MCF 10A (cell line): ENCODE measurements around the gene DPAGT1. TPM values are rescaled to one million over a fixed set of nuclear protein-coding genes. Genes with fewer than 3 reads are reported as not detected.

Experiments used
- BruUV-seq: library from RNA; stranded (reverse); fragments of 400-500 nt; replicated peaks from 2 replicates; lab custom pipeline; 2021; lab: Mats Ljungman, UMichigan
- CTCF ChIA-PET: fragments of 300-600 bp; sonication (Branson Sonifier 250); formaldehyde crosslinking; extraction: SDS; loops from one replicate; lab custom pipeline; 2021; ENCODE audit warnings: antibody characterized with exemption, inconsistent platforms; lab: Yijun Ruan, JAX
- POLR2A ChIA-PET: fragments of 300-600, 350-650 bp; sonication (Branson Sonifier 250); formaldehyde crosslinking; extraction: SDS; loops from one replicate; lab custom pipeline; 2020; ENCODE audit warnings: antibody characterized with exemption, inconsistent platforms; lab: Yijun Ruan, JAX
- DNase-seq: peaks from one replicate; pipeline ENCODE4 v3.0.0-alpha.2; 2018; ENCODE audit not compliant: unreplicated experiment
- H3K27ac Mint-ChIP-seq: one replicate; pipeline ENCODE4 v1.8.0; 2022; ENCODE audit warnings: mild to moderate bottlenecking, low read depth, mixed read lengths; ENCODE audit not compliant: unreplicated experiment
- H3K27me3 Mint-ChIP-seq: one replicate; pipeline ENCODE4 v1.8.0; 2022; ENCODE audit warnings: mixed read lengths; ENCODE audit not compliant: insufficient read depth, unreplicated experiment
- H3K36me3 Mint-ChIP-seq: one replicate; pipeline ENCODE4 v1.8.0; 2022; ENCODE audit warnings: mild to moderate bottlenecking, moderate library complexity, mixed read lengths; ENCODE audit not compliant: insufficient read depth, unreplicated experiment
- H3K4me1 Mint-ChIP-seq: one replicate; pipeline ENCODE4 v1.8.0; 2022; ENCODE audit warnings: mixed read lengths; ENCODE audit not compliant: insufficient read depth, unreplicated experiment
- H3K4me3 Mint-ChIP-seq: one replicate; pipeline ENCODE4 v1.8.0; 2022; ENCODE audit warnings: mild to moderate bottlenecking, moderate library complexity, mixed read lengths; ENCODE audit not compliant: unreplicated experiment
- H3K9me3 Mint-ChIP-seq: one replicate; pipeline ENCODE4 v1.8.0; 2022; ENCODE audit warnings: mixed read lengths; ENCODE audit not compliant: unreplicated experiment
- intact Hi-C: fragments of 100-400 bp; cut with micrococcal nuclease; formaldehyde crosslinking; loops from 2 replicates; pipeline ENCODE4 v1.14.1; 2022
- total RNA-seq: library from RNA; stranded (reverse); gene quantifications from 2 replicates; pipeline ENCODE4 v1.2.3, GENCODE V29; 2022
- TF ChIP-seq, protein P1 (sequence below): fragments of 200-600 bp; IDR thresholded peaks from one replicate; pipeline ENCODE4 v1.8.0; 2022; ENCODE audit warnings: antibody characterized with exemption, mild to moderate bottlenecking; ENCODE audit not compliant: unreplicated experiment

DPAGT1 gene
- total RNA-seq, 1 experiment from 2014 or later = 58.8 TPM

DNA sequence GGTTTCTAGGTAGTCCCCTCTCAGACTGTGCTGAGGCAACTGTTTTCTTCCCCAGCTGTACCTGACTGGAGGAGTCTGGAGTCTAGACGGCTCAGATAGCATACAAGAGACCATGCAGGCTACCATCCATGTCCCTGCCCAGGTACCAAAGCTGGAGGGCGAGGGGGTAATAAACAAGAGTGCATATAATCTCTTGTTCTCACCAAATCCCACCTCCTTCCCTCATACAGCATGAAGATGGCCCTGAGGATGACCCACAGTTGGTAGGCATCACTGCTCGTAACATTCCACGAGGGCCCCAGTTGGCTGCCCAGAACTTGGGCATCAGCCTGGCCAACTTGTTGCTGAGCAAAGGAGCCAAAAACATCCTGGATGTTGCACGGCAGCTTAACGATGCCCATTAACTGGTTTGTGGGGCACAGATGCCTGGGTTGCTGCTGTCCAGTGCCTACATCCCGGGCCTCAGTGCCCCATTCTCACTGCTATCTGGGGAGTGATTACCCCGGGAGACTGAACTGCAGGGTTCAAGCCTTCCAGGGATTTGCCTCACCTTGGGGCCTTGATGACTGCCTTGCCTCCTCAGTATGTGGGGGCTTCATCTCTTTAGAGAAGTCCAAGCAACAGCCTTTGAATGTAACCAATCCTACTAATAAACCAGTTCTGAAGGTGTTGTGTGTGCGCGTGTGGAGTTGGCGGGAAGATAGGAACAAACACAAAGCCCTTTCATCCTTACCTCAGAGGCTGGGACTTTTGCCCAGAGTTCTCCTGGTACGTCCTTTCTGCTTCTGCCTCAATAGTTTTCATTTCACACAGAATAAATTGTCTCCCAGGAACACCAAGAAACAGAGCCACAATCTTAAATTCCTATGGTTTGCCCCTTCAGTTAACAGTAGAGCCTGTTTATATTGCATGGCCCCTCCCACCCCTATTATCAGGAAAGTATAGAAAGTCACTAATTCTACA, 8.5 kb downstream of the DPAGT1 start:
- peak overlapping the region; percentile 89 for H3K4me3 Mint-ChIP-seq
- intact Hi-C loops = no loop called here
- TF ChIP-seq, protein P1, sequence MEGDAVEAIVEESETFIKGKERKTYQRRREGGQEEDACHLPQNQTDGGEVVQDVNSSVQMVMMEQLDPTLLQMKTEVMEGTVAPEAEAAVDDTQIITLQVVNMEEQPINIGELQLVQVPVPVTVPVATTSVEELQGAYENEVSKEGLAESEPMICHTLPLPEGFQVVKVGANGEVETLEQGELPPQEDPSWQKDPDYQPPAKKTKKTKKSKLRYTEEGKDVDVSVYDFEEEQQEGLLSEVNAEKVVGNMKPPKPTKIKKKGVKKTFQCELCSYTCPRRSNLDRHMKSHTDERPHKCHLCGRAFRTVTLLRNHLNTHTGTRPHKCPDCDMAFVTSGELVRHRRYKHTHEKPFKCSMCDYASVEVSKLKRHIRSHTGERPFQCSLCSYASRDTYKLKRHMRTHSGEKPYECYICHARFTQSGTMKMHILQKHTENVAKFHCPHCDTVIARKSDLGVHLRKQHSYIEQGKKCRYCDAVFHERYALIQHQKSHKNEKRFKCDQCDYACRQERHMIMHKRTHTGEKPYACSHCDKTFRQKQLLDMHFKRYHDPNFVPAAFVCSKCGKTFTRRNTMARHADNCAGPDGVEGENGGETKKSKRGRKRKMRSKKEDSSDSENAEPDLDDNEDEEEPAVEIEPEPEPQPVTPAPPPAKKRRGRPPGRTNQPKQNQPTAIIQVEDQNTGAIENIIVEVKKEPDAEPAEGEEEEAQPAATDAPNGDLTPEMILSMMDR = no peak
- no peaks in the 10 kb centered on the region for H3K27me3 Mint-ChIP-seq
- ChIA-PET POLR2A (interaction anchor here (0.5 to 5.5 kb wide), 13 partner anchors 8 to 177 kb away, joined by 3 to 59 read pairs (median 6); partner anchors contain the start of genes ABCG4, C2CD2L, CBL and DPAGT1), CTCF (interaction anchor here (0.6 to 3.3 kb wide), 8 partner anchors 8 to 269 kb away, joined by 3 to 19 read pairs (median 4); partner anchors contain the start of genes C2CD2L and HMBS)
- TSS peak; percentile 69 for BruUV-seq
- peaks cover 15% of the 10 kb centered on the region for H3K4me1 Mint-ChIP-seq
- no peak for DNase-seq
- H3K27ac Mint-ChIP-seq = peak overlapping the region; percentile 89
- H3K9me3 Mint-ChIP-seq = no peaks in the 10 kb centered on the region
- H3K36me3 Mint-ChIP-seq = peaks cover 38% of the 10 kb centered on the region

DNA sequence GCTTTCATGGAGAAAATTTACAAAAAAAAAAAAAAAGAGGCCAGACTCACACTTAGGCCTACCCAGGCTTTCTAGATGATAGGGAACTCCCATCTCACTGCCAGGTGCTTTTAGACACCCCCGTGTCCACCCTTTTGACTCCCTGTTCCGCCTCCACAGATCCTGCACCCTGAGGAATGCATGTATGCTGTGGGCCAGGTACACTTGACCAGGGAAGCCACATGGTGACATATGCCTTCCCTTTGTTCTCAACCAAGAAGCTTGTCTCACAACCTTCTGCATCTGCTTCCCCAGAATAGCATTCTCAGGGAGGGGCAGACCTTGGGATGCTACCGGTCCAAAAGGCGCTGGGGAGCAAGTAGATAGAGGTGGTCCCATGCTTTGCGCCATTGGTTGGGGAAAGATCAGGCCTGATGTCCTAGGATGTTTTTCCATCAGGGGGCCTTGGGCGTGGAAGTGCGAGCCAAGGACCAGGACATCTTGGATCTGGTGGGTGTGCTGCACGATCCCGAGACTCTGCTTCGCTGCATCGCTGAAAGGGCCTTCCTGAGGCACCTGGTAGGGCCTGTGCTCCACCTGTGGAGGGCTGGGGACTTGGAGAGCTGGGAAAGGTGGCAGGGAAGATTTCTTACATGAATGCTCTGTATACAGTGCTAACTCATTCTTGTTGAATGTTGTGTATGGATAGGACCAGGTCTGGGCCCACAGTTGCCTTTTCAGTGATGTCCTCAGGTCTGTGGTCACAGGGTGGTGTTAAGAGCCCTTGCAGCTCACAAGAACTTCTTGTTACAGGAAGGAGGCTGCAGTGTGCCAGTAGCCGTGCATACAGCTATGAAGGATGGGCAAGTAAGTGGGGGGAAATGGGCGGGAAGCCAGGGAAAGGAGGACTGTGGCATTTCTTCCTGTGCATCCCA, 9.4 kb downstream of the DPAGT1 start:
- intact Hi-C loops = no loop called here
- BruUV-seq = no TSS peak
- peaks cover 21% of the 10 kb centered on the region for H3K4me1 Mint-ChIP-seq
- H3K27me3 Mint-ChIP-seq = no peaks in the 10 kb centered on the region
- no peak overlapping the region for H3K4me3 Mint-ChIP-seq
- ChIA-PET POLR2A (interaction anchor here (1.2 to 5.5 kb wide), 5 partner anchors 7 to 73 kb away, joined by 3 to 59 read pairs (median 29); partner anchors contain the start of genes C2CD2L, HINFP, HMBS and RPS25), CTCF (interaction anchor here (0.6 to 2.0 kb wide), 5 partner anchors 10 to 232 kb away, joined by 3 to 4 read pairs (median 4); partner anchors contain the start of genes CBL and DPAGT1)
- H3K9me3 Mint-ChIP-seq = no peaks in the 10 kb centered on the region
- H3K36me3 Mint-ChIP-seq = peaks cover 29% of the 10 kb centered on the region
- no peak for DNase-seq
- TF ChIP-seq, protein P1 = no peak
- peak overlapping the region; percentile 89 for H3K27ac Mint-ChIP-seq

DNA sequence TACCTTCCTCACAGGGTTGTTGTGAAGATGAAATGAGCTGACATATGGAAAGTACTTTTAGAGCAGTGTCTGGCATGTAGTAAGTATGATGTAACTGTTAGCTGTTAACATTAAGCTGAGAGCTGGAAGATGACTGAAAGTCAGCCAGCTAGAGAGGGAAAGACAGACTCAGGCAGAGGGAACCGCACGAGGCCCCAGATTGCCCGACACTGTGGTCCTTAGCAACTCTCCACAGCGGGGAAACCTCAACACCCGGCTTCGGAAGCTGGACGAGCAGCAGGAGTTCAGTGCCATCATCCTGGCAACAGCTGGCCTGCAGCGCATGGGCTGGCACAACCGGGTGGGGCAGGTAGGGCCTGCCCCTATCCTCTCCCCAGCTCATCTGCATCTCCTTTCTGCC, 10.5 kb downstream of the DPAGT1 start:
- peaks cover 21% of the 10 kb centered on the region for H3K4me1 Mint-ChIP-seq
- no TSS peak for BruUV-seq
- POLR2A ChIA-PET = interaction anchor here (0.6 to 5.5 kb wide), 5 partner anchors 11 to 98 kb away, joined by 3 to 41 read pairs (median 3); partner anchors contain the start of genes C2CD2L, DPAGT1 and VPS11
- TF ChIP-seq, protein P1 = no peak
- H3K4me3 Mint-ChIP-seq = no peak overlapping the region
- DNase-seq = no peak
- CTCF ChIA-PET = interaction anchor here (0.6 to 1.2 kb wide), 2 partner anchors 115 to 349 kb away, joined by 4 read pairs; partner anchors contain the start of gene CBL
- no peak overlapping the region for H3K27ac Mint-ChIP-seq
- no peaks in the 10 kb centered on the region for H3K27me3 Mint-ChIP-seq
- intact Hi-C loops = no loop called here
- H3K9me3 Mint-ChIP-seq = no peaks in the 10 kb centered on the region
- peaks cover 20% of the 10 kb centered on the region for H3K36me3 Mint-ChIP-seq
